ENCODE results near the gene FADS1.
A peak's percentile ranks its signal among the peaks of the same experiment; 100 is the strongest.

The FADS1 gene

DNA sequence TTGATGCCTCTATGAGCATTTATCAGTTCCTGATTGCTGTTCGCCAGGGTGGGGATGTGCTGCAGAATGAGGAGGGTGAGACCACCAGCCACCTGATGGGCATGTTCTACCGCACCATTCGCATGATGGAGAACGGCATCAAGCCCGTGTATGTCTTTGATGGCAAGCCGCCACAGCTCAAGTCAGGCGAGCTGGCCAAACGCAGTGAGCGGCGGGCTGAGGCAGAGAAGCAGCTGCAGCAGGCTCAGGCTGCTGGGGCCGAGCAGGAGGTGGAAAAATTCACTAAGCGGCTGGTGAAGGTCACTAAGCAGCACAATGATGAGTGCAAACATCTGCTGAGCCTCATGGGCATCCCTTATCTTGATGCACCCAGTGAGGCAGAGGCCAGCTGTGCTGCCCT is 21.3 kb downstream of the FADS1 start:
- DNase-seq (ENCODE audit: low spot score): no peak

DNA sequence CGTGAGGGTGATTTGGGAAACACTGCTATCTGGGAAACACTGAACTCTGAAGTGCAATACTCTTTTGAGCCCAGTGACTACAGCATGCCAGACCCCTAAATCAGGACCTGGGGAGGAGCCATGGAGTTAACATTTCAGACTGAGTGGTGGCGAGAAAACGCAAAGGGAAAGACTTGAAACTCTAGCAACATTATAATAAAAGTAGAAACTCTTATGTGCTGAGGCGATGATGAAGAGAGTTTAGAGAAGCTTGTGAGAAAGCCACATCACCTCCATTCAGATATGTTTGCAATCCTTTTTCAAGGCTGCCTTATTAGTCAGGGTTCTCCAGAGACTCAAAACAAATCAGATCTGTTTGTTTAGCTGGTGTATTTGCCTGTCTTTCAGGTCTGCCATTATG is 22.2 kb downstream of the FADS1 start:
- no peak for DNase-seq (ENCODE audit: low spot score)

DNA sequence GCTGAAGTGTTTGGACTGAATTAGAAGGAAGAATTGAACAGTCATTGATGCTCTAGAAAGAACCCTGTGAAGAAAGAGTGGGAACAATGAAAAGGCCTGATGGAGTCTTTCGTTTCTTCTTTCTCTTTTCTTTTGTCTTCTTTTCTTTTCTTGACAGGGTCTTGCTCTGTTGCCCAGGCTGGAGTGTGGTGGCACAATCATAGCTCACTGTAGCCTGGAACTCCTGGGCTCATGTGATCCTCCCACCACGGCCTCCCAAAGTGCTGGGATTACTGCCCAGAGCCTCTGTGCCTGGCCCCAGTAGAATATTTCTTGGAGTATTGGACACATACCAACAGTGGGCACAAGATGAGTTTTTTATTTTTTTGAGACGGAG is 23.0 kb downstream of the FADS1 start:
- no peak for DNase-seq (ENCODE audit: low spot score)

DNA sequence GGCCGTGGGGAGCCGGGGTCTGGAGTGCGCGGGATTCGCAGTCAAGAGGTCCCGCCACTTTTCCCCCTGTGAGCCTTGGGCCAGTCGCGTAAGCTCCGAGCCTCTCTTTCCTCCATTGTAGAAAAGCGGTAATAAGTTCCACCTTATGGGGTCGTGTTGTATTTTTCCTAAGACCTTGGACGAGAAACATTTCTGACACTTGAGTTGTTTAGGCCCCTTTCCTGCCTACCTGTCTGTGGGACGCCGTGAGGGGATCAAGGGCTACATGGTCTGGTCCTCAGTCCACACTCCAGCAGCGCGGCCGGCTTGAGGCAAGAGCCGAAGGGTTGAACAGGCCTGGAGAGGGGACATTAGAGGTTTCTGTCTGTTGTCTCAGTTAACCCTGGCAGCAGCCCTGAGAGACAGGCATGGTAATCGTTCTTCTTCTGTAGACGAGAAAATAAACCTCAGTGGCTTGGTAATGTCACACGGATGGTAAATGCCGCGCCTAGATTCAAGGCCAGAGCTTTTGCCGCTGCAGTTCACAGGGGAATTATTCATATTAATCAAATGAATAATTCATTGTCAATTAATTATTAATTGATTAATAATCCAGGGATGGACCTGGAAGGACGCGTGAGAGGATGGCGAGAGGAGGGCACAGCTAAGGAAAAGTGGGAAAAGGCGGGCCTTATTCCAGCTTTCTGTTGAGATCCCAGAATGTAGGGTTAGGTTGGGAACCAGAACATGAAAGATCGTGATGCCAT is 23.5 kb downstream of the FADS1 start:
- DNase-seq (ENCODE audit: low spot score): no peak

DNA sequence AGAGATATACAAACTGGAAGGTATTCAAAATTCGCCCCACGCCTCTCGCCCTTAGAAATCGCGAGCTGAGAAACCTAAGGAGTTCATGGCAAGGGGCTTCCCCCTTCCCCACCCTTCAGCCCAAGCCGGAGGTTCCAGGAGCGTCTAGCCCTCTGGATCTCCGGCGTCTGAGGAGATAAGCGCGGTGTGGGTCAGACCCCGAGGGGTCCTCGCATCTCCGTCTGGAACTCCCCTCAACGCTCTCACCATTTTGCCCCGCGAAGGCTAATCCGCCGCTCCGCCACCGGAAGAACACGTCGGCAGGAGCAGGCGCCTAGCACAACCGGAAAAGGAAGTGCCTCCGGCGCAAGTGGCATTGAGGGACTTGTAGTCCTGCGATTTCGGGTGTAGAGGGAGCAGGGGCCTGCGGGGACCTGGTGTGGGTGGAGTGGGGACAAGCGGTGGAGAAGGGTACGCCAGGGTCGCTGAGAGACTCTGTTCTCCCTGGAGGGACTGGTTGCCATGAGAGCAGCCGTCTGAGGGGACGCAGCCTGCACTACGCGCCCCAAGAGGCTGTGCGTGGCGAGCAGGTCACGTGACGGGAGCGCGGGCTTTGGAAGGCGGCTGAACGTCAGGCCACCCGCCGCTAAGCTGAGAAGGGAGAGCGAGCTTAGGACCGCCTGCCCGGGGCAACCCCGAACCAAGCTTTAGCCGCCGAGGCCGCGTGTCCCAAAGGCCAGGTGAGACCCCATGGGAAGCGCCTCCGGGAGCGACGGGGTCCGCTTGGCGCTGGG is 24.3 kb downstream of the FADS1 start, which contains the start of the genes FEN1 and TMEM258:
Gene FEN1, plus strand, starts transcription at position 602 of the 773 bp plus-strand sequence. CDS start 2,451 bp downstream, outside the sequence.
Gene TMEM258, minus strand, starts transcription at position 290 of the 773 bp plus-strand sequence. Its CDS starts 41 bp downstream, at position 249.
- DNase-seq (ENCODE audit: low spot score): peak; percentile 94

DNA sequence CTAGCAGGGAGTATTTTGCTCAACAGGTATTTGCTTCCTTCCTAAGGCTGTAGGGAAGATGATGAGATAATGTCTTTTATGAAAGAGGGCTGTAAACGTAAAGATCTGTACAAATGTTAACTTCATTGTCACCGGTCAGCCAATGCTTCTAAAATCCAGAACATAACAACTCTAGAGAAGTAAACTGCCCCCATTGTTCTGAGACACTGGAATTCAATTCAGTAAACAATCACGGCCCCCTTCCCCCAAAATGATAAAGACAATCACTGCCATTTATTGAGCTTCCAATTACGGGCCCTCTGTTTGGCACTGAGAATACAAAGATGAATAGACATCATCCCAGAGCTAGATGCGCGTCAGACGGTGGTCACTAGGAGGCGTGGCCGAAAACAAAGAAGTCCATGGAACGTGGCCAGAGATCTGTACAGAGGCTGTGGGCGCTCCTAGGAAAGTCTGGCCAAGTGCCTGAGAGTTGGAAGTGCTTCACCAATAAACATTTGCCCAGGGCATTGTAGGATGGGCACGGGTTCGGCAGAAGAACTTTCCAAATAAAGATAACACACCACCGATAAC is 25.0 kb downstream of the FADS1 start:
- DNase-seq (ENCODE audit: low spot score): peak; percentile 90

DNA sequence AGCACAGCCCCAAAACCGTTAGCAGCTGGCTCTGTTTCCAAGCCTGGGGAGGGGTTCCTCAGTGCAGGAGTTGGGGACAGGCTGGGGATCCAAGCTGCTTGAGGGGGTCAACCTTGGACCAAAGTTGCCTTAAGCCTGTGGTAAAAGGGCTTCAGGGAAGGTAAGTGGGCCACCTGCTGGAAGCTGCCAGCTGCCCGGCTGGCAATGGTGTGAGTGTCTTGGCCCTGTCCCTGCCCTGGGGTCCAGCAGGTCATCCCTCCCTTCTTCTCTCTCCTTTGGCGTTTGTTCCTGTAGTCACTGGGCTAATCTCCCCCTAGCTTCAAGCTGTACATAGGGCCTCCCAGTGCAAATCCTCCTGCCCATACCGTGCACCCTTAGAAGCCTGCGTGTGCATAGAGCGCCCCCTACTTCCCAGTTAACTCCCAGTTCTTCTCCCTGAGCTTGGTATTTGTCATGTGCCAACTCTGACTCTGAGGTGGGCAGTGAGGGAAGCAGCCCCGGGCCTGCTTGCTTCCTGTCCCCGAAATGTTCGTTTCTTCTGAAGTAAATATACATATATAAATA is 28.8 kb downstream of the FADS1 start:
- DNase-seq (ENCODE audit: low spot score): no peak

DNA sequence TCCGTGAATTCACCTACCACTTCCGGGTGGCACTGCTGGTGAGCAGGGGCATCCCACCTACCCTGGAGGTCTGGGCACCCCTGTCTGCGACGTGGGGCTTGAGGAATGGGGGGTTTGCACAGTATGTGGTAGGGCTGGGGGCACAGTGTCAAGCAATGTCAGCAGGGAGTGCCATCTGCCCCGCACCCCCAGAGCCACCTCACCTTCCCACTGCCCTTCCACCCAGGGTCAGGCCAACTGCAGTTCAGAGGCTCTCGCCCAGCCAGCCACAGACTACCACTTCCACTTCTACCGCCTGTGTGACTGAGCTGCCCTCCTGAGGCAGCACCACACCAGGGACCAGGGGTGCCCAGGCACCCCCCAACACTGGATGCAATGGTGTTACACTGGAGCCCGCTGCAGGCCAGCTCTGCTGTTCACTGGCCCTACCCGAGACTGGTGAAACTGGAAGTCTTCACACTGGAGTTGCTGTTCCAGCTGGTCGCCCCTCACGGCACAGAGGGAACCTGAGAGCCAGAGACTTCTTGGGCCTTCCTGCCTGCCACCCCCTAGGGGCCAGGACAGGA is 30.9 kb downstream of the FADS1 start:
- DNase-seq (ENCODE audit: low spot score): no peak

DNA sequence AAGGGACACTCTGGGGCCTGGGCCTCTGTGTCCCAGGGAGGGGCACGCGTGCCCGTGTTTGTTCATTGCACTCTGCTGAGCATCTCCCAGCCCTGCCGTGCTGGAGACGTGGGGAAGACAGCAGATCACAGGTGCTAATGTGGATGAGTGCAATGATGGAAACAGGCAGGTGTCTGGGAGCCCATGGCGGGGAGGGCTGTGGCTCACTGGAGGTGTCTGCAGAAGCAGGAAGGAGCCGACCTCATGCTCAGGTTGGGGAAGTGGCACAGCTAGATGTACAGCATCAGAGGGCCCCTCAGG is 32.3 kb downstream of the FADS1 start:
- DNase-seq (ENCODE audit: low spot score): no peak

DNA sequence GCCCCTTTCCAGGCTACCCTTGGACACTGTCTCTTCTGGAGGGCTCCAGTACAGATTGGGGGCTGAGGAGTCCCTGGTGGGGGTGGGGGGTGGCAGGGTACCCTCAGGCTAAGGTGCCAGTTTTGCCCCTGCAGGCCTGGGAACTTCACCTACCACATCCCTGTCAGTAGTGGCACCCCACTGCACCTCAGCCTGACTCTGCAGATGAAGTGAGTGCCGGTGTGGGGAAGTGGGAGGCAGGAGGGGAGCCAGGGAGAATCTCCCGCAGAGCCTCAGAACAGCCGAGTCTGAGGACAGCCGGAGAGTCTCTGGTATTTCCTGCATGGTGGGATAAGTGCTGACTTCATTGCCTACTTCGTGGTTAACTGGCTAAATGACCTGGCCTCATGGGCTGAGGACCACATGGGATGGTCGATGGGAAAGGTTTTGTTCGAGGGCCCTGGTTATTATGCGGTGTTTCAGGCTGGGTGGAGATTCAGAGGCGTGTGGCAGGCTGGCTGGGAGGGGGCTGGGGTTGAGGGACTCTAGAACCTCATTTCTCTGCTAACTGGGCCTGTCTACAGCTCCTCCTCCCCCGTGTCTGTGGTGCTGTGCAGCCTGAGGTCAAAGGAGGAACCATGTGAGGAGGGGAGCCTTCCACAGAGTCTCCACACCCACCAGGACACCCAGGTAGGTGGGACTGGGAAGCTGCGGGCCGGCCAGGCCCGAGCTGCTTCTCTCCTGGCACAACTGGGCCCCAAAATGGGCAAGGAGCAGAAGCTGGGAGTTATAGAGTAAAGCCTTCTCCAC is 32.9 kb downstream of the FADS1 start:
- DNase-seq (ENCODE audit: low spot score): no peak

DNA sequence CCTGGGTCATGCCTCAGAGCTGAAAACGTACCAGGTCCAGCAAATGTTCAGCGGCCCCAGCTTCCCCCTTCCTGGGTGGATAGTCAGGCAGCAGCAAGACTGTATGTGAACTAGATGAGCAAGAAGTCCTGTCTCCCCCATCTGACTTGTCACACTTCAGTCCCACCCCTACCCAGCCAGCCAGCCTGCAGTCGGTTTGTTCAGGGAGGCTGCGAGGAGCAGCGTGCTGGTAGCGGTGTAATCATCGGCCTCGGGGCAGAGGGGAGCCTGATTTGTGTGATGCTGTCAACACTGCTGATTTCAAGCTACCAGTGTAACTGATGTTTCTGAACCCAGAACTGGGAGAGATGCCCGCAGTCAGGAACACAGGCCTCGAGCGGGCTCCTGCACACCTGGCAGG is 34.0 kb downstream of the FADS1 start:
- DNase-seq (ENCODE audit: low spot score): no peak

DNA sequence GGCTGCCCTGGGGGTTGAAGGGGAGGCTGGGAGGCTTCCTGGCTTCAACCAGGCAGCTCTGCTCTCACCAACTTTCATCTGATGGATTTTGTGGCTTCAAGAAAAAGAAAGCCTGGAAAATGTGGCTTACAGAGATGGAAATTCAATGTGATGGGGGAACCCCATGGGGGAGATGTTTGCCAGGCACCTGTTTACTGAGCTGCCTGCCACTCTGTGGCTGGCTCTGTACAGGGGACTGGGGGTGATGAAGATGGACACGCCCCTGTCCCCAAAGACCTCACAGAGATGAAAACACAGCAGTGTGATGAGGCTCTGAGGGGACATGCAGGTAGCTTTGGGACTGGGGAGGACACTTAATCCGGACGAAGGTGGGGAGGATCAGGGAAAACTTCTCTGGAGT is 34.5 kb downstream of the FADS1 start:
- no peak for DNase-seq (ENCODE audit: low spot score)

DNA sequence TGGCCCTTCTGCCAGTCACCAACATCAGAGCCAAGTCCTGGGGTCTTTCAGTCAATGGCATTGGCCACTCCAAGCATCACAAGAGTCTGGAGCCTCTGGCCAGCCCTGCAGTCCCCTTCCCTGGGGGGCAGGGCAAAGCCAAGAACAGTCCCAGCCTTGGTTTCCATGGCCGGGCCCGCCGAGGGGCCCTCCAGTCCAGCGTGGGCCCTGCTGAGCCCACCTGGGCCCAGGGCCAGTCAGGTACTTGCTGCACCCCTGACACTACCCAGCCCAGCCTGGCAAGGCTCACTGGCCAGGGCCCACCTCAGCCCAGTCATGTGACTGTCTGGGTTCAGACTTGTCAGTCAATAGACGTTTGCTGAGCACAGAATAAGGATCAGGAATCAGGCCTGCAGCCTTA is 35.2 kb downstream of the FADS1 start:
- DNase-seq (ENCODE audit: low spot score): no peak

DNA sequence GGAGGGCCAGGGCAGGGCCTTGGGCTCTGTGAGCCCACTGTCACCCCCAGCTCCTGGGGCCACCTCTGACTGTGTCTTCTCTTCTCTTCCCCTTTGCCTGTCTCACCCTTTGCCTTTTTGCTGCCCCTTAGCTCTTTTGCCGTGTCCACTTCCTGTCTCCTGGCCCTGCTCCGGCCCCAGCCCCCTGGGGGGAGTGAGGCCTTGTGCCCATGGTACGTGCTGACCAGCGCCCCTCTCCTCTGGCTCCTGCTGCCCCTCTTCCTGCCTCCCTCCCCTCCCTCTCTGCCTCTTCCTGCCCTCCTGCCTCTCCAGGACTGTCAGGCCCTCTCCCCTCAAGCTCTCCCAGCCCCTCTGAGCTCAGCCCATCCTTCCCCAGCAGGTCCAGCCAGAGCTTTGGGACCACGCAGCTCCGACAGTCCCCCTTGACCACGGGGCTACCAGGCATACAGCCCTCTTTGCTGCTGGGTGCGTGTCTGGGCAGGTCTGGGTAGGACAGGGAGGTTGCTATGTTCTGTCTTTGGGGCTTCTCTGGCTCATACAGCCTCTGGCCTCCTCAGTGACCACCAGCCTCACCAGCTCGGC is 36.1 kb downstream of the FADS1 start:
- DNase-seq (ENCODE audit: low spot score): no peak

DNA sequence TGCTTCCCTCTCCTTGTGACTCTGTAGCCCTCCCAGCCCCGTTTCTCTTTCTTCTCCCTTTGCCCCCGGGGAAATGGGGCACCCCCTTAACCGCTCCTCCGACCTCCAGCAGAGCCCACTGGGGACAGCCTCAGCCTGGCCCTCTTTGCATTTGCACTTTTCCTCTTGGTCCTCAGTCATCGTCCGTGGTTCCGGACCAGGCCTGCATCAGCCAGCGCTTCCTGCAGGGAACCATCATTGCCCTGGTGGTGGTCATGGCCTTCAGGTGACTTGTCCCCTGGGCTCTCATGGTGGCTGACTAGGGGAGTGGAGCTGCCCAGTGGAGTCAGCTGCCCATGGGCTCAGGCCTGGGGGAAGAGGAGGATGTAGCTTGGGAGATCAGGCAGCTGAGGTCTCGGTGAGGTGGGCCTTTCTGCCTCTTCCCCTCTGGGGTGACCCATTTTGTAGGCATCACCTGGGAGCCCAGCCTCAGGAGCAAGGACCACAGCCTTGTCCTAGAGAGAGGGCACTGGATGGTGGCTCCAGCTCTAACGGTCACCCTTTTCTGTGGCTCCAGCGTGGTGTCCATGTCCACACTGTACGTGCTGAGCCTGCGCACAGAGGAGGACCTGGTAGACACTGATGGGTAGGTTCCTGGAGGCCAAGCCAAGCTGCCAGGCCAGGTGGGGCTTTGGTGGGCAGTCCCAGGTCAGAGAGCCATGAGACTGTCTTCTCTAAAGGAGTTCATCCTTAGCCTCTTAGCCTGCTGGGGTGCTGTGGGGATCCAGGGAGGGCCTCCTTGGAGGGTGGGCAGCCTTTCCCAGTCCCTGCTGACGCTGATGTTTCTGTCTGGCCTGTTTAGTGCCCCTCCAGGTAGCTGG is 36.9 kb downstream of the FADS1 start:
- DNase-seq (ENCODE audit: low spot score): no peak

DNA sequence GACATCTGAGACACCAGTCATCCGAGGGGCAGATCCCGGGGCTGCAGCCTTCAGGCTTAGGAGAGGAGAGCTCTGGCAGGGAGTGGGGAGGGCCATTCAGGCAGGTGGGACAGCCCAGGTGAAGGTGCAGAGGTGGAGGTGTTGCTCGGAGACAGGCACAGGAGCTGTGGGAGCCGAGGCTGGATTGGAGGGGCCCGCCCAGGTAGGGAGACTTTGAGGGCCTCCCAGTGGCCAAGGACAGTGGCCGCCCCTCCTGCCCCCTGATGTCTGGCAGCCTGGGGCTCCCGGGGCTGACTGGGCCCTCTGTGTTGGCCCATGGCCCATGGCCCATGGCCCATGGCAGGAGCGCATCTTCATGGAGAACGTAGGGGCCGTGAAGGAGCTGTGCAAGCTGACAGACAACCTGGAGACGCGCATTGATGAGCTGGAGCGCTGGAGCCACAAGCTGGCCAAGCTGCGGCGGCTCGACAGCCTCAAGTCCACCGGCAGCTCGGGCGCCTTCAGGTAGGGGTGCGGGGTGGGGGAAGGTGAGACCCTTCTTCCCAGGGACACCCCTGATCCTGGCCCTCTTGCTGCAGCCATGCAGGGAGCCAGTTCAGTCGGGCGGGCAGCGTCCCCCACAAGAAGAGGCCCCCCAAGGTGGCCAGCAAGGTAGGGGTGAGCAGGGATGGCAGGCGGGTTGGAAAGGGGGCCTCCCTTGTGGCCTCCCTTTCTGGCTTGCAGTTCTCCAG is 37.7 kb downstream of the FADS1 start:
- no peak for DNase-seq (ENCODE audit: low spot score)

DNA sequence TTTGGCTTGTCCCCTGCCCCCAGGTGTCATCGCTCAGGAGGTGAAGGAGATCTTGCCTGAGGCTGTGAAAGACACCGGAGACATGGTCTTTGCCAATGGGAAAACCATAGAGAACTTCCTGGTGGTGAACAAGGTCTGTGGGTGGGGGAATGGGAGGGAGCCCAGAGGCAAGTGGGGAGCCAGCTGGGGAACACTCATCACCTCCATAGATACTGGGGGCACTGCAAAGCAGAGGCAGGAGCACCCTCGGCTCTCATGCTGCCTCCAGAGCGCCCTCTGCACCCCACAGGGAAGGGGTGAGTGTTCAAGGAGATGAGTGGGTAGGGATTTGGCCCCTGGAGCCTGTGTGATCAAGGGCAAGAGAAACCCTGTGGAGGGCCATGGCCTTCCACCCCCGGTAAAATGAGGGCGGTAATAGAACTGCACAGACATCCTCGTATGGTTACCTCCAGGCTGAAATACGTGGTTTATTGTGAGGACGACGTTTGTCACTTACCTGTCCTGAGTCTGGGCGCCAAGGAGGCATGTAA is 38.4 kb downstream of the FADS1 start:
- DNase-seq (ENCODE audit: low spot score): no peak

DNA sequence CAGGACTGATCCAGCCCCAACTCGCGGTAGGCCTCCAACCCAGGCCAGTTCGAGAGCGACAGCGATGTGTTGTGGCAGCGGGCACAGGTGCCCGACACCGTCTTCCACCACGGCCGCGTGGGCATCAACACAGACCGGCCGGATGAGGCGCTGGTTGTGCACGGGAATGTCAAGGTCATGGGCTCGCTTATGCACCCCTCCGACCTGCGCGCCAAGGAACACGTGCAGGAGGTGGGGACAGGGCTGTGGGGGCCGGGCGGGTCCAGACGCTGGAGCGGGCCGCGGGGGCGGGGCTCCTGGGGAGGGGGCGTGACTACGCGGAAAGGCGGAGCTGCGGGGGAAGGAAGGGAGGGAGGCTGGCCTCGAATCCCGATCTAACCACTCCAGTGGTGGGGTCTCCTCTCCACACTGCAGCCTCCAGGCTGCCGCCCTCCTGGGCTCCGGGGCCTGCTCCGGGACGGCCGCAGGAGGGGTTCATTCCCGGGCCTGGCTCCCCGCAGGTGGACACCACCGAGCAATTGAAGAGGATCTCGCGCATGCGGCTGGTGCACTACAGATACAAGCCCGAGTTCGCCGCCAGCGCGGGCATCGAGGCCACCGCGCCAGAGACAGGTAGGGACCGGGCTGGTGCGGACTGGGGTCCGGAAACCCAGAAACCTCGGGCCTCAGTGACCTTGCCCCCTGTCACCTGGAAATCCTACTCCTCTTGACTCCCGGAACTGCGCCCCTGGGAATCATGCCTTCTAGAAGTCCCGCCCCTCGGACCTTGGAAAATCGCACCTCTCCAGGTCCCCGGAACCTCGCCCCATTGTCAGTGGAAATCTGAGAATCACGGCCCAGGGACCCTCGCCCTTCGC is 39.3 kb downstream of the FADS1 start:
- peak; percentile 81 for DNase-seq (ENCODE audit: low spot score)
